K562 (cell line): ENCODE results near the gene CD55. TPM values are rescaled to one million over a fixed set of nuclear protein-coding genes. Genes with fewer than 3 reads are reported as not detected.

Experiments
- CEBPG ChIP-seq, 3 experiments: fragments of 200-800 bp in 1 of 3; sonication (Bioruptor generic) in 1 of 3; sonication (generic) in 1 of 3; formaldehyde crosslinking in 1 of 3; IDR thresholded peaks in 2 of 3; conservative IDR thresholded peaks in 1 of 3; 2 replicates each; pipeline versions ENCODE4 v1.6.1 to v1.8.0; 2016 to 2022; ENCODE audit warnings: missing compliant biosample characterization in 2 of 3, missing genetic modification characterization in 2 of 3, mild to moderate bottlenecking in 1 of 3, missing genetic modification reagents in 1 of 3
- HDAC1 ChIP-seq, 2 experiments: fragments of 450-650 bp; IDR thresholded peaks; 2 replicates each; pipeline ENCODE4 v1.6.1; 2016 to 2017; ENCODE audit warnings: inconsistent platforms in 1 of 2, mild to moderate bottlenecking in 1 of 2, moderate library complexity in 1 of 2
- IFI16 ChIP-seq: fragments of 250-450 bp; sonication (Bioruptor Pico); IDR thresholded peaks from 2 replicates; pipeline ENCODE4 v2.1.2; 2022; ENCODE audit warnings: mild to moderate bottlenecking, inconsistent platforms
- ILK ChIP-seq: fragments of 450-650 bp; IDR thresholded peaks from 2 replicates; pipeline ENCODE4 v1.6.1; 2016; ENCODE audit warnings: missing genetic modification characterization, low read depth, mild to moderate bottlenecking, missing compliant biosample characterization, moderate library complexity, borderline replicate concordance
- IRF9 ChIP-seq: fragments of 450-650 bp; IDR thresholded peaks from 2 replicates; pipeline ENCODE4 v1.6.1; 2016; ENCODE audit warnings: missing biosample characterization, missing genetic modification characterization
- KLF13 ChIP-seq: fragments of 450-650 bp; IDR thresholded peaks from 2 replicates; pipeline ENCODE4 v1.6.1; 2016; ENCODE audit warnings: missing genetic modification characterization, low read depth, mild to moderate bottlenecking, missing compliant biosample characterization, moderate library complexity, borderline replicate concordance
- MNT ChIP-seq, 2 experiments: fragments of 450-650 bp; conservative IDR thresholded peaks; 2 replicates each; pipeline ENCODE4 v1.6.1; 2017; ENCODE audit warnings: mild to moderate bottlenecking in 2 of 2, moderate library complexity in 2 of 2
- NRF1 ChIP-seq, 2 experiments: fragments of 450-650 bp; IDR thresholded peaks in 1 of 2; conservative IDR thresholded peaks in 1 of 2; 2 replicates each; pipeline ENCODE4 v1.6.1; 2014; ENCODE audit warnings: mild to moderate bottlenecking in 2 of 2
- POLR2H ChIP-seq: IDR thresholded peaks from 2 replicates; pipeline ENCODE4 v1.6.1; 2016; ENCODE audit warnings: missing genetic modification characterization, low read depth, mild to moderate bottlenecking, control low read depth, missing compliant biosample characterization, moderate library complexity
- PURB ChIP-seq: sonication (generic); formaldehyde crosslinking; IDR thresholded peaks from 2 replicates; pipeline ENCODE4 v1.9.0; 2021; ENCODE audit warnings: low read depth, mild to moderate bottlenecking, missing genetic modification reagents
- SREBF2 ChIP-seq: sonication (generic); formaldehyde crosslinking; IDR thresholded peaks from 2 replicates; pipeline ENCODE4 v1.4.0; 2020; ENCODE audit warnings: mild to moderate bottlenecking, missing genetic modification reagents
- TAF15 ChIP-seq: fragments of 200-400 bp; formaldehyde crosslinking; IDR thresholded peaks from 2 replicates; pipeline ENCODE4 v1.6.1; 2017; ENCODE audit warnings: mild to moderate bottlenecking, low read depth, low read length, moderate library complexity
- TCF15 ChIP-seq: fragments of 250-450 bp; sonication (Bioruptor Pico); IDR thresholded peaks from 2 replicates; pipeline ENCODE4 v1.8.0; 2022; ENCODE audit warnings: moderate library complexity, mild to moderate bottlenecking, inconsistent platforms
- THAP12 ChIP-seq: fragments of 250-450 bp; sonication (Bioruptor Pico); IDR thresholded peaks from 2 replicates; pipeline ENCODE4 v1.9.0; 2021; ENCODE audit warnings: mild to moderate bottlenecking, inconsistent platforms
- U2AF1 ChIP-seq: fragments of 200-400 bp; formaldehyde crosslinking; optimal IDR thresholded peaks from 2 replicates; pipeline ENCODE3; 2017; ENCODE audit warnings: mild to moderate bottlenecking, low read depth, low read length, moderate library complexity
- polyA plus RNA-seq, 8 experiments: library from polyadenylated mRNA; depleted of rRNA in 4 of 8; stranded (reverse) in 5 of 8; unstranded in 3 of 8; fragments of >200 nt; fragmentation: Nextera tagmentation in 2 of 8; fragmentation: Illumina TruSeq in 1 of 8; extraction: Ambion mirVana in 2 of 8; extraction: Trizol in 1 of 8; gene quantifications; 2 replicates each; pipeline versions ENCODE4 v1.2.1 to v1.2.3, GENCODE V29; 2011 to 2014; ENCODE audit warnings: inconsistent platforms in 1 of 8, missing spikeins in 1 of 8
- total RNA-seq, 7 experiments: library from RNA; depleted of rRNA in 6 of 7; stranded (reverse); fragments of >200 nt in 6 of 7; fragmentation: Illumina TruSeq in 2 of 7; extraction: Trizol in 2 of 7; gene quantifications; 2 replicates each; pipeline versions ENCODE4 v1.2.1 to v1.2.3, GENCODE V29; 2011 to 2021; ENCODE audit warnings: low replicate concordance in 1 of 7
- TF ChIP-seq, protein P1 (sequence below), 2 experiments: IDR thresholded peaks; 2 replicates each; pipeline ENCODE4 v1.6.1; 2011; ENCODE audit warnings: borderline replicate concordance in 1 of 2, control low read depth in 1 of 2, low read depth in 1 of 2, low read length in 1 of 2, mild to moderate bottlenecking in 1 of 2, mixed read lengths in 1 of 2, moderate library complexity in 1 of 2; ENCODE audit not compliant: insufficient read depth in 1 of 2, insufficient read length in 1 of 2, poor library complexity in 1 of 2, severe bottlenecking in 1 of 2; ENCODE audit errors: extremely low read depth in 1 of 2
- TF ChIP-seq, protein P2 (sequence below), 3 experiments: fragments of 200-800 bp in 1 of 3; sonication (Bioruptor generic) in 1 of 3; sonication (generic) in 1 of 3; formaldehyde crosslinking in 1 of 3; IDR thresholded peaks; 2 replicates each; pipeline versions ENCODE4 v1.6.1 to v1.8.0; 2016 to 2022; ENCODE audit warnings: mild to moderate bottlenecking in 2 of 3, missing compliant biosample characterization in 2 of 3, missing genetic modification characterization in 2 of 3, missing genetic modification reagents in 1 of 3

Gene CD55
- total and polyA plus RNA-seq, 9 of the 15 experiments (the other 6 are each of a cell fraction or from before 2014, with no cell fraction given): 17.7 to 150 (median 97.0) TPM

GRCh38 chr1:207309745-207310273, 11.7 kb upstream of the CD55 start (continued):
- TF ChIP-seq PURB (no peak), MNT (conservative IDR thresholded peaks at IDR 0.05) (peak; percentile 61 to 72; a peak in 3 of 4 replicates), SREBF2 (CRISPR knock-in tag) (no peak), NRF1 (conservative IDR thresholded peaks at IDR 0.05 in 1 of 2, IDR thresholded peaks at IDR 0.05 in 1 of 2) (peak; percentile 77 to 81), IRF9 (tag) (no peak), KLF13 (tag) (no peak), CEBPG (CRISPR knock-in tag; IDR thresholded peaks at IDR 0.05) (no peak), CEBPG (tag; conservative IDR thresholded peaks at IDR 0.05 in 1 of 2, IDR thresholded peaks at IDR 0.05 in 1 of 2) (0 out of 4 replicates have a peak, but pooled peaks of 1 of the 2 experiments have one; percentile 14), IFI16 (no peak), HDAC1 (IDR thresholded peaks at IDR 0.05) (peak in 1 of 2 experiments; percentile 81; a peak in 2 of 4 replicates), TCF15 (CRISPR knock-in tag) (no peak), THAP12 (CRISPR knock-in tag) (no peak), ILK (tag) (no peak), U2AF1 (no peak), POLR2H (tag) (peak; percentile 83), TAF15 (no peak)
- TF ChIP-seq, protein P1, sequence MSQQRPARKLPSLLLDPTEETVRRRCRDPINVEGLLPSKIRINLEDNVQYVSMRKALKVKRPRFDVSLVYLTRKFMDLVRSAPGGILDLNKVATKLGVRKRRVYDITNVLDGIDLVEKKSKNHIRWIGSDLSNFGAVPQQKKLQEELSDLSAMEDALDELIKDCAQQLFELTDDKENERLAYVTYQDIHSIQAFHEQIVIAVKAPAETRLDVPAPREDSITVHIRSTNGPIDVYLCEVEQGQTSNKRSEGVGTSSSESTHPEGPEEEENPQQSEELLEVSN (IDR thresholded peaks at IDR 0.05; ENCODE audit: borderline replicate concordance in 1 of 2, extremely low read depth in 1 of 2, insufficient read depth in 1 of 2, insufficient read length in 1 of 2, low read depth in 1 of 2, low read length in 1 of 2, poor library complexity in 1 of 2, severe bottlenecking in 1 of 2): no peak
- TF ChIP-seq, protein P2, sequence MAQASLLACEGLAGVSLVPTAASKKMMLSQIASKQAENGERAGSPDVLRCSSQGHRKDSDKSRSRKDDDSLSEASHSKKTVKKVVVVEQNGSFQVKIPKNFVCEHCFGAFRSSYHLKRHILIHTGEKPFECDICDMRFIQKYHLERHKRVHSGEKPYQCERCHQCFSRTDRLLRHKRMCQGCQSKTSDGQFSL (CRISPR knock-in tag; IDR thresholded peaks at IDR 0.05): no peak
- TF ChIP-seq, protein P2 (tag; IDR thresholded peaks at IDR 0.05): no peak
